ENCODE results near the gene NUB1.

GRCh38 chr7:151309311-151309710 lies 32.3 kb upstream of the NUB1 start:
- TF ChIP-seq POLR2A (IDR thresholded peaks at IDR 0.05): no peak
- TF ChIP-seq, protein P1, sequence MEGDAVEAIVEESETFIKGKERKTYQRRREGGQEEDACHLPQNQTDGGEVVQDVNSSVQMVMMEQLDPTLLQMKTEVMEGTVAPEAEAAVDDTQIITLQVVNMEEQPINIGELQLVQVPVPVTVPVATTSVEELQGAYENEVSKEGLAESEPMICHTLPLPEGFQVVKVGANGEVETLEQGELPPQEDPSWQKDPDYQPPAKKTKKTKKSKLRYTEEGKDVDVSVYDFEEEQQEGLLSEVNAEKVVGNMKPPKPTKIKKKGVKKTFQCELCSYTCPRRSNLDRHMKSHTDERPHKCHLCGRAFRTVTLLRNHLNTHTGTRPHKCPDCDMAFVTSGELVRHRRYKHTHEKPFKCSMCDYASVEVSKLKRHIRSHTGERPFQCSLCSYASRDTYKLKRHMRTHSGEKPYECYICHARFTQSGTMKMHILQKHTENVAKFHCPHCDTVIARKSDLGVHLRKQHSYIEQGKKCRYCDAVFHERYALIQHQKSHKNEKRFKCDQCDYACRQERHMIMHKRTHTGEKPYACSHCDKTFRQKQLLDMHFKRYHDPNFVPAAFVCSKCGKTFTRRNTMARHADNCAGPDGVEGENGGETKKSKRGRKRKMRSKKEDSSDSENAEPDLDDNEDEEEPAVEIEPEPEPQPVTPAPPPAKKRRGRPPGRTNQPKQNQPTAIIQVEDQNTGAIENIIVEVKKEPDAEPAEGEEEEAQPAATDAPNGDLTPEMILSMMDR (IDR thresholded peaks at IDR 0.05): no peak
